Endodermal cell (in vitro differentiated cells): Measurements from ENCODE around the gene CST9L. TPM values are rescaled to one million over a fixed set of nuclear protein-coding genes. Genes with fewer than 3 reads are reported as not detected.

ENCODE experiments used
- DNase-seq: peaks from one replicate; pipeline ENCODE4 v3.0.0-alpha.2; 2017
- H3K27ac ChIP-seq: 2 replicates; pipeline ENCODE4 v1.5.1; 2013; ENCODE audit warnings: mild to moderate bottlenecking, low read depth, low read length, moderate library complexity
- H3K27me3 ChIP-seq: 2 replicates; pipeline ENCODE4 v1.6.1; 2013; ENCODE audit warnings: mild to moderate bottlenecking, low read length, moderate library complexity; ENCODE audit not compliant: insufficient read depth, control insufficient read depth, poor library complexity, severe bottlenecking
- H3K36me3 ChIP-seq: 2 replicates; pipeline ENCODE4 v1.7.0; 2013; ENCODE audit warnings: mild to moderate bottlenecking, low read length, moderate library complexity; ENCODE audit not compliant: control insufficient read depth, insufficient read depth
- H3K4me1 ChIP-seq: one replicate; pipeline ENCODE4 v1.7.0; 2013; ENCODE audit warnings: low read length; ENCODE audit not compliant: control insufficient read depth, insufficient read depth
- H3K4me3 ChIP-seq: 2 replicates; pipeline ENCODE4 v1.5.1; 2013; ENCODE audit warnings: mild to moderate bottlenecking, low read length, moderate library complexity
- H3K9ac ChIP-seq: 2 replicates; pipeline ENCODE4 v1.6.1; 2013; ENCODE audit warnings: mild to moderate bottlenecking, low read length, moderate library complexity; ENCODE audit not compliant: poor library complexity, severe bottlenecking; ENCODE audit errors: extremely low read depth
- H3K9me3 ChIP-seq: 2 replicates; pipeline ENCODE4 v1.6.1; 2013; ENCODE audit warnings: mild to moderate bottlenecking, low read length, moderate library complexity; ENCODE audit not compliant: control insufficient read depth
- H3K27ac Mint-ChIP-seq: 2 replicates; pipeline ENCODE4 v1.8.0; 2020; ENCODE audit warnings: mixed read lengths
- H3K27me3 Mint-ChIP-seq: 2 replicates; pipeline ENCODE4 v1.8.0; 2021; ENCODE audit warnings: mild to moderate bottlenecking, mixed read lengths; ENCODE audit not compliant: insufficient read depth
- H3K36me3 Mint-ChIP-seq: 2 replicates; pipeline ENCODE4 v1.8.0; 2020; ENCODE audit warnings: low read depth, mixed read lengths
- H3K4me1 Mint-ChIP-seq: 2 replicates; pipeline ENCODE4 v1.8.0; 2020; ENCODE audit warnings: mixed read lengths
- H3K4me3 Mint-ChIP-seq: 2 replicates; pipeline ENCODE4 v1.8.0; 2020; ENCODE audit warnings: mild to moderate bottlenecking, moderate library complexity, mixed read lengths
- H3K9me3 Mint-ChIP-seq: 2 replicates; pipeline ENCODE4 v1.8.0; 2020; ENCODE audit warnings: mild to moderate bottlenecking, mixed read lengths
- WGBS, 2 experiments: methylation state at CpG; one replicate each; pipeline versions ENCODE4 v1.1.5 to v1.1.7; 2013; ENCODE audit warnings: missing lambda C conversion rate in 2 of 2, mixed read lengths in 1 of 2; ENCODE audit not compliant: insufficient coverage in 1 of 2, insufficient read length in 1 of 2; 5-methylcytosine and 5-hydroxymethylcytosine counted together
- total RNA-seq, 2 donors: library from RNA; stranded (reverse); fragmentation: NEBNext Ultra II Directional in 1 of 2; extraction: Animal tissue kit (Norgen Biotek cat#: 25700) in 1 of 2; gene quantifications; 2 replicates in 1 of 2; 3 replicates in 1 of 2; pipeline ENCODE4 v1.2.1, GENCODE V29; 2021
- TF ChIP-seq, protein P1 (sequence below): fragments of 200-600 bp; sonication (generic); conservative IDR thresholded peaks from 2 replicates; pipeline ENCODE4 v1.5.0; 2021; ENCODE audit warnings: antibody characterized with exemption, mild to moderate bottlenecking

The CST9L gene
- total RNA-seq, 2 donors from 2014 or later, result not detected

DNA sequence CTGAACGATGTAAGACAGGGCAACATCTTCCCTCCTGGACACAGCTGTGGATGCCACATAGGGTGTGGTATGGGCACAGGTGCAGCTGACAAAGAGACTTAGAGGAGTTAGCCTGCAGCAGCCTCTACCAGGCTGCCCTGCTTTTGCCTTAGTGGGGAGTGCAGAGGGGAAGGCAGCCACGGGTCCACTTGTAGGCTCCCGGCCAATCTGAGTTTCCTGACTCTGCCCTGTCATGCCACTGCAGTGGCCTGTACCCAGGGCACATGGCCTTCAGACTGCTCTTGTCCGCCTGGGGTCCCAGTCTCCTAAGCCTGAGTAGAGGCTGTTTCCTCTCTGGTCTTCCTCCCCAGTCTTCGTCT lies 17.1 kb upstream of the CST9L start:
- no peak overlapping the region for H3K4me3 Mint-ChIP-seq
- H3K27ac Mint-ChIP-seq, result no peak overlapping the region
- H3K9me3 Mint-ChIP-seq, result peaks cover 14% of the 10 kb centered on the region
- peak; percentile 26 for DNase-seq
- H3K4me1 Mint-ChIP-seq, result peaks cover 7% of the 10 kb centered on the region
- Histone ChIP-seq H3K36me3 (no peaks in the 10 kb centered on the region), H3K27me3 (no peaks in the 10 kb centered on the region), H3K27ac (no peak overlapping the region), H3K4me1 (no peaks in the 10 kb centered on the region), H3K4me3 (no peak overlapping the region), H3K9ac (no peak overlapping the region), H3K9me3 (peaks cover 7% of the 10 kb centered on the region)
- WGBS, 2 experiments, result 87 to 95% methylated on average over 4 to 5 of the region's 5 CpGs
- peaks cover 7% of the 10 kb centered on the region for H3K27me3 Mint-ChIP-seq
- TF ChIP-seq, protein P1, sequence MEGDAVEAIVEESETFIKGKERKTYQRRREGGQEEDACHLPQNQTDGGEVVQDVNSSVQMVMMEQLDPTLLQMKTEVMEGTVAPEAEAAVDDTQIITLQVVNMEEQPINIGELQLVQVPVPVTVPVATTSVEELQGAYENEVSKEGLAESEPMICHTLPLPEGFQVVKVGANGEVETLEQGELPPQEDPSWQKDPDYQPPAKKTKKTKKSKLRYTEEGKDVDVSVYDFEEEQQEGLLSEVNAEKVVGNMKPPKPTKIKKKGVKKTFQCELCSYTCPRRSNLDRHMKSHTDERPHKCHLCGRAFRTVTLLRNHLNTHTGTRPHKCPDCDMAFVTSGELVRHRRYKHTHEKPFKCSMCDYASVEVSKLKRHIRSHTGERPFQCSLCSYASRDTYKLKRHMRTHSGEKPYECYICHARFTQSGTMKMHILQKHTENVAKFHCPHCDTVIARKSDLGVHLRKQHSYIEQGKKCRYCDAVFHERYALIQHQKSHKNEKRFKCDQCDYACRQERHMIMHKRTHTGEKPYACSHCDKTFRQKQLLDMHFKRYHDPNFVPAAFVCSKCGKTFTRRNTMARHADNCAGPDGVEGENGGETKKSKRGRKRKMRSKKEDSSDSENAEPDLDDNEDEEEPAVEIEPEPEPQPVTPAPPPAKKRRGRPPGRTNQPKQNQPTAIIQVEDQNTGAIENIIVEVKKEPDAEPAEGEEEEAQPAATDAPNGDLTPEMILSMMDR, result no peak
- no peaks in the 10 kb centered on the region for H3K36me3 Mint-ChIP-seq

DNA sequence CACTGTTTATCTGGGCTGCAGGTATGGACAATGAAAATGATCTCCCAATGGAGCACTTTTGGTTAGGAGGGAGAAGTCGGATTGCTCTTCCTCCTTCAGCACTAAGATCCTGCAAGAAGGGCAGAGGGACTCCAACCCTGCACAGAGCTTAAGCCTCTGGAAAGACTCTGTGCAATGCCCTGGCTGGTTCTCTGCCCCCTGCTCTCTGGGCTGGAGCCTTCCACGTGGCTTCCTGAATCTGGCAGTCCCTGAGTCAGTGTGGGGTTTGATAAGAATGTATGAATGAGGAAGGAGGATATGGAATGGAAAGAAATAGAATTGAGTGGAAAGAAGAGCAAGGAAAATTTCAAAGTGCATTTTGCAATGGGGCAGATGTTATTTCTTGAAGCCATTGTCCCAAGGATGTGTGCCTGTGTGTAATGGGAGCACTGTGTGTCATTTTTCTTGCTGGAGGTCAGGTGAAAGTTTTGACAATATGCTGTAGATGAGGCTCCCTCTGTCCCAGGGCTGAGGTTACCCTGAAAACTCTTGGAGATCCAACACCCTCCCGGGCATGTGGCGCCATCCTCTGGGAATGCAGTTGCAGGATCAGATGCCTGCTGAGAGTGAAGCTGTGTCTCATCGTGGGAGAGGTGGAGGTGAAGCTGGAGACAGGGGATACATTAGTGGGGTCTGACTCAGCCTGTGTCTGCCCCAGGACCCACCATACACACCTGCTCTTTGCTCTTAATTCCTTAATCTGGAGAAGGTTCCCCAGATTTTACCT lies 16.3 kb upstream of the CST9L start:
- Histone ChIP-seq H3K27ac (no peak overlapping the region), H3K4me3 (no peak overlapping the region), H3K27me3 (no peaks in the 10 kb centered on the region), H3K36me3 (no peaks in the 10 kb centered on the region), H3K9me3 (peaks cover 9% of the 10 kb centered on the region), H3K9ac (no peak overlapping the region), H3K4me1 (no peaks in the 10 kb centered on the region)
- H3K4me1 Mint-ChIP-seq, result peaks cover 7% of the 10 kb centered on the region
- H3K4me3 Mint-ChIP-seq, result no peak overlapping the region
- H3K9me3 Mint-ChIP-seq, result peaks cover 15% of the 10 kb centered on the region
- TF ChIP-seq, protein P1, result peak; percentile 49
- peak; percentile 71 for DNase-seq
- H3K27me3 Mint-ChIP-seq, result peaks cover 7% of the 10 kb centered on the region
- WGBS, 2 experiments, result 81 to 92% methylated on average over 2 to 5 of the region's 5 CpGs
- no peaks in the 10 kb centered on the region for H3K36me3 Mint-ChIP-seq
- H3K27ac Mint-ChIP-seq, result no peak overlapping the region

GRCh38 chr20:23583526-23583925 lies 15.2 kb upstream of the CST9L start:
- Mint-ChIP-seq H3K4me3 (no peak overlapping the region), H3K27ac (no peak overlapping the region)
- H3K9ac ChIP-seq, result no peak overlapping the region

More at GRCh38 chr20:23583526-23583925, 15.2 kb upstream of the CST9L start:
- H3K27me3 ChIP-seq, result no peaks in the 10 kb centered on the region
- H3K4me1 ChIP-seq, result no peaks in the 10 kb centered on the region
- no peak overlapping the region for H3K27ac ChIP-seq
- peaks cover 7% of the 10 kb centered on the region for H3K4me1 Mint-ChIP-seq
- peaks cover 9% of the 10 kb centered on the region for H3K9me3 ChIP-seq
- TF ChIP-seq, protein P1, result no peak
- H3K36me3 ChIP-seq, result no peaks in the 10 kb centered on the region
- H3K9me3 Mint-ChIP-seq, result peaks cover 9% of the 10 kb centered on the region
- DNase-seq, result no peak
- no peaks in the 10 kb centered on the region for H3K36me3 Mint-ChIP-seq
- no peak overlapping the region for H3K4me3 ChIP-seq
- H3K27me3 Mint-ChIP-seq, result peaks cover 5% of the 10 kb centered on the region
